AG09309 (cell line): ENCODE results near the gene FBF1.

Experiments used
- DNase-seq: peaks from one replicate; pipeline ENCODE4 v3.0.0-alpha.2; 2010; ENCODE audit warnings: low read depth
- H3K4me3 ChIP-seq: 2 replicates; pipeline ENCODE4 v1.5.1; 2011; ENCODE audit warnings: mild to moderate bottlenecking, low read depth, low read length, moderate library complexity; ENCODE audit not compliant: control insufficient read depth
- TF ChIP-seq, protein P1 (sequence below): IDR thresholded peaks from 2 replicates; pipeline ENCODE4 v1.5.1; 2011; ENCODE audit warnings: mild to moderate bottlenecking, low read depth, low read length, inconsistent platforms; ENCODE audit not compliant: insufficient read depth, control insufficient read depth; ENCODE audit errors: missing control alignments

The FBF1 gene

DNA sequence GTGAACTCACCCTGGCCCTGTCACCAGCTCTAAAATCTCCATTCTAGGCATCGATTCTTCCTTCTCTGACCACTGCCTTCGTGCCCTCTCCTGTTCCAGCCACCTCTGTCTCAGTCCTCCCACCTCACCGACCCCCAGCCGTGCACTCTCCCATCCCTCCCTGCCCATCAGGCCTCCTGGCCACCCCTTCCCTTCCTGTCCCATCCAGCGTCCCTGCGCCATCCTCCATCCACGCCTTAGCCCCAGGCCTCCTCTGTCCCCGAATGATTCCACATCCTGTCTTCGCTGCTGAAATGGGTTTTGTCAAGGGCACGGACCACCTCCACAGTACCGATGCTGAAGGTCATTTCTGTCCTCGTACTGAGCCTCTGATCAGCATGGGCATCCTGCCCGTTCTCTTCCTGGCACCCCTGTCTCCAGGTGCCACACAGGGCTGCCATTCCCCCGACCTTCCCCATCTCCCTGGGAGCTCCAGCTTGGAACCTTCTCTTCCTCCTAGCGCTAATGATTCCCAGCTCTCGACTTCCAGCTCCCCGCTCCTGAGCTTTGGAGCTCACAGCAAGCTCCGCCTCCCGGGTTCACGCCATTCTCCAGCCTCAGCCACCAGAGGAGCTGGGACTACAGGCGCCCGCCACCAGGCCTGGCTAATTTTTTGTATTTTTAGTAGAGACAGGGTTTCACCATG is 46.7 kb downstream of the FBF1 start:
- no peak for DNase-seq
- H3K4me3 ChIP-seq, result no peak overlapping the region

GRCh38 chr17:75893305-75894048 is 47.4 kb downstream of the FBF1 start:
- H3K4me3 ChIP-seq, result no peak overlapping the region
- TF ChIP-seq, protein P1, sequence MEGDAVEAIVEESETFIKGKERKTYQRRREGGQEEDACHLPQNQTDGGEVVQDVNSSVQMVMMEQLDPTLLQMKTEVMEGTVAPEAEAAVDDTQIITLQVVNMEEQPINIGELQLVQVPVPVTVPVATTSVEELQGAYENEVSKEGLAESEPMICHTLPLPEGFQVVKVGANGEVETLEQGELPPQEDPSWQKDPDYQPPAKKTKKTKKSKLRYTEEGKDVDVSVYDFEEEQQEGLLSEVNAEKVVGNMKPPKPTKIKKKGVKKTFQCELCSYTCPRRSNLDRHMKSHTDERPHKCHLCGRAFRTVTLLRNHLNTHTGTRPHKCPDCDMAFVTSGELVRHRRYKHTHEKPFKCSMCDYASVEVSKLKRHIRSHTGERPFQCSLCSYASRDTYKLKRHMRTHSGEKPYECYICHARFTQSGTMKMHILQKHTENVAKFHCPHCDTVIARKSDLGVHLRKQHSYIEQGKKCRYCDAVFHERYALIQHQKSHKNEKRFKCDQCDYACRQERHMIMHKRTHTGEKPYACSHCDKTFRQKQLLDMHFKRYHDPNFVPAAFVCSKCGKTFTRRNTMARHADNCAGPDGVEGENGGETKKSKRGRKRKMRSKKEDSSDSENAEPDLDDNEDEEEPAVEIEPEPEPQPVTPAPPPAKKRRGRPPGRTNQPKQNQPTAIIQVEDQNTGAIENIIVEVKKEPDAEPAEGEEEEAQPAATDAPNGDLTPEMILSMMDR, result no peak
- no peak for DNase-seq

More for the DNA sequence above, 46.7 kb downstream of the FBF1 start:
- TF ChIP-seq, protein P1, result no peak

DNA sequence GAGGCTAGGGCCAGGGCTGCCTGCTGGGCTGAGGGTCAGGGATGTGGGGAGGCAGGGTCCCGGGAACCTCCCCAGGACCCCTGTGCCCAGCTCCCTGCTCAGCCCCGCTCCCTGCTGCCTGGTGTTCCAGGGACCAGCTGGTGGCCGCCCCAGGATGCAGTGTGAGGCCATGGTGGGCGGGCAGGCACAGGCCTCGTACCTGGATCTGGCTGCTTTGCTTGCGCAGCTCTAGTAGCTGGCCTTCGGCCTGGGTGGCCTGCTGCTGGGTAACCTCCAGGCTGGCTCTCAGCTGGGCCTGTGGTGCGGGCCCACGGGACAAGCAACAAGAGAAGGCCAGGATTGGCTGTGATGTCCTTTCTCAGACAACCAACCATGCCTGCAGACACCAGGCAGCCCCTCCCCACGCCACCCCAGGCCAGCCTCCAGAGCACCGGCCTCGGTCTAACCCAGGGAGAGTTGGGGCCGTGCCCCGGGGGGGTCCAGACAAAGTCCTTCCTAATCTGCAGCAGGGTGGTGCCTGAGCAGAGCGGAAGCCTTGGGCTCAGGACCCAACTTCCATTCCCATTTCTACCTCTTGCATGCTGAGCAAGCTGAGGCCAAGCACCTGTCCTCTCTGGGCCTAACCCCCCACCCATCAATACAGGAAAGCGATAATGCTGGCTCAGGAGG is 48.2 kb downstream of the FBF1 start:
- no peak for DNase-seq
- no peak overlapping the region for H3K4me3 ChIP-seq
- TF ChIP-seq, protein P1, result no peak

GRCh38 chr17:75891605-75892555 is 49.0 kb downstream of the FBF1 start:
- DNase-seq, result no peak
- H3K4me3 ChIP-seq, result no peak overlapping the region
- TF ChIP-seq, protein P1, result no peak

GRCh38 chr17:75891022-75891604 is 49.7 kb downstream of the FBF1 start:
- no peak for DNase-seq
- no peak overlapping the region for H3K4me3 ChIP-seq
- TF ChIP-seq, protein P1, result no peak
